Progenitor cell of endocrine pancreas (in vitro differentiated cells): ENCODE measurements around the gene TNRC6B. TPM values are rescaled to one million over a fixed set of nuclear protein-coding genes. Genes with fewer than 3 reads are reported as not detected.

Experiments used
- DNase-seq: peaks from one replicate; pipeline ENCODE4 v3.0.0; 2021; ENCODE audit warnings: low spot score; ENCODE audit not compliant: unreplicated experiment
- H3K27ac Mint-ChIP-seq: 2 replicates; pipeline ENCODE4 v1.8.0; 2021; ENCODE audit warnings: mild to moderate bottlenecking, moderate library complexity, mixed read lengths
- H3K27me3 Mint-ChIP-seq: 2 replicates; pipeline ENCODE4 v1.8.0; 2021; ENCODE audit warnings: mixed read lengths
- H3K36me3 Mint-ChIP-seq: 2 replicates; pipeline ENCODE4 v1.8.0; 2022; ENCODE audit warnings: mixed read lengths; ENCODE audit not compliant: insufficient read depth
- H3K4me1 Mint-ChIP-seq: 2 replicates; pipeline ENCODE4 v1.8.0; 2021; ENCODE audit warnings: low read depth, mixed read lengths
- H3K4me3 Mint-ChIP-seq: 2 replicates; pipeline ENCODE4 v1.8.0; 2021; ENCODE audit warnings: low read depth, mild to moderate bottlenecking, moderate library complexity, mixed read lengths
- H3K9me3 Mint-ChIP-seq: 2 replicates; pipeline ENCODE4 v1.8.0; 2021; ENCODE audit warnings: low read depth, mixed read lengths
- total RNA-seq: library from RNA; stranded (reverse); gene quantifications from 2 replicates; pipeline ENCODE4 v1.2.1, GENCODE V29; 2021
- TF ChIP-seq, protein P1 (sequence below): fragments of 200-600 bp; sonication (generic); IDR thresholded peaks from one replicate; pipeline ENCODE4 v1.5.0; 2021; ENCODE audit warnings: antibody characterized with exemption, mild to moderate bottlenecking; ENCODE audit not compliant: unreplicated experiment

Gene TNRC6B
- total RNA-seq, 1 donor from 2014 or later = 73.2 TPM

- H3K27ac Mint-ChIP-seq = no peak overlapping the region
- DNase-seq = no peak
- no peaks in the 10 kb centered on the region for H3K9me3 Mint-ChIP-seq
- peaks cover 13% of the 10 kb centered on the region for H3K36me3 Mint-ChIP-seq
- no peaks in the 10 kb centered on the region for H3K27me3 Mint-ChIP-seq
- peaks cover 11% of the 10 kb centered on the region for H3K4me1 Mint-ChIP-seq
- no peak overlapping the region for H3K4me3 Mint-ChIP-seq
- TF ChIP-seq, protein P1, sequence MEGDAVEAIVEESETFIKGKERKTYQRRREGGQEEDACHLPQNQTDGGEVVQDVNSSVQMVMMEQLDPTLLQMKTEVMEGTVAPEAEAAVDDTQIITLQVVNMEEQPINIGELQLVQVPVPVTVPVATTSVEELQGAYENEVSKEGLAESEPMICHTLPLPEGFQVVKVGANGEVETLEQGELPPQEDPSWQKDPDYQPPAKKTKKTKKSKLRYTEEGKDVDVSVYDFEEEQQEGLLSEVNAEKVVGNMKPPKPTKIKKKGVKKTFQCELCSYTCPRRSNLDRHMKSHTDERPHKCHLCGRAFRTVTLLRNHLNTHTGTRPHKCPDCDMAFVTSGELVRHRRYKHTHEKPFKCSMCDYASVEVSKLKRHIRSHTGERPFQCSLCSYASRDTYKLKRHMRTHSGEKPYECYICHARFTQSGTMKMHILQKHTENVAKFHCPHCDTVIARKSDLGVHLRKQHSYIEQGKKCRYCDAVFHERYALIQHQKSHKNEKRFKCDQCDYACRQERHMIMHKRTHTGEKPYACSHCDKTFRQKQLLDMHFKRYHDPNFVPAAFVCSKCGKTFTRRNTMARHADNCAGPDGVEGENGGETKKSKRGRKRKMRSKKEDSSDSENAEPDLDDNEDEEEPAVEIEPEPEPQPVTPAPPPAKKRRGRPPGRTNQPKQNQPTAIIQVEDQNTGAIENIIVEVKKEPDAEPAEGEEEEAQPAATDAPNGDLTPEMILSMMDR = no peak
These were observed 70.3 kb downstream of the TNRC6B start for GRCh38 chr22:40247976-40248375.

DNA sequence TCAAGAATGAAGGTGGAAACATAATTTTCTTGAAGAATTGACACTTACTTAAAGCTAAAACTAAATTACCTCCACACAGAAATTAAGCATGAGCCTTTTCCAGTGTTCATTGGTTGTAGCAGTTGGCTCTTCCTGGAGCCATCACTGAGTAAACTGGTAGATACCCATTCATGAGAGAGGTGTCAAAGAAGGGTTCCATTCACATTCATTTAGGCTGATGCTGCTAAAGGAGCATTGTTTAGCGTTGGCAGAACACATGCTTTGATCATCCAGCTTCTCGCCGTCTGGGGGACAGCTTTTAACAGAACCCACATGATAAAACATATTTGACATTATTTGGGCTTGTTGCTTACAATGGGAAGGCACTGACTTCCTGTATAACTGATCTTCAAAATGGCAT is 71.6 kb downstream of the TNRC6B start:
- TF ChIP-seq, protein P1 = no peak
- Mint-ChIP-seq H3K27me3 (no peaks in the 10 kb centered on the region), H3K27ac (no peak overlapping the region), H3K9me3 (no peaks in the 10 kb centered on the region), H3K36me3 (peaks cover 19% of the 10 kb centered on the region), H3K4me3 (no peak overlapping the region), H3K4me1 (peaks cover 11% of the 10 kb centered on the region)
- DNase-seq = no peak

- DNase-seq = no peak
- H3K27me3 Mint-ChIP-seq = no peaks in the 10 kb centered on the region
These were observed 72.9 kb downstream of the TNRC6B start for GRCh38 chr22:40250608-40251007.

DNA sequence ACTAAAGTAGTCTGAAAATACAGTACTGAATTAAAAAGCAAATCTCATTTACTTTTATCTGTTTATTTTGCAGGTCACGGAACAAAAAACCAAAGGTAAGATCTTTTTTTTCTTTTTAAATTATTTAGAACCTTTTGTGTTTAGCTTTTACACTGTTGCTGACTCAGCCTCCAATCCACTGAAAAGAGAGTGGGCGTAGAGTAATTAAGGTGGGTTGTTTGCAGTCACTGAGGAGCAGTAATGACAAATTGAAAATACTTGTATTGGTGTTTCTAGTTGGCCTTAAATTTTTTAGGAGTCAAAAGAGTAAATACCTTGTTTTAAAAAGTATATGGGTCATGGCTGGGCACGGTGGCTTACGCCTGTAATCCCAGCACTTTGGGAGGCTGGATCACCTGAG is 73.4 kb downstream of the TNRC6B start:
- TF ChIP-seq, protein P1 = no peak
- DNase-seq = no peak
- no peak overlapping the region for H3K27ac Mint-ChIP-seq

More at GRCh38 chr22:40250608-40251007, 72.9 kb downstream of the TNRC6B start:
- H3K9me3 Mint-ChIP-seq = no peaks in the 10 kb centered on the region
- peaks cover 12% of the 10 kb centered on the region for H3K4me1 Mint-ChIP-seq
- H3K4me3 Mint-ChIP-seq = no peak overlapping the region
- H3K27ac Mint-ChIP-seq = peak overlapping the region; percentile 18
- TF ChIP-seq, protein P1 = no peak
- H3K36me3 Mint-ChIP-seq = peaks cover 19% of the 10 kb centered on the region

GRCh38 chr22:40252146-40252545 is 74.4 kb downstream of the TNRC6B start:
- H3K36me3 Mint-ChIP-seq = peaks cover 20% of the 10 kb centered on the region
- TF ChIP-seq, protein P1 = no peak
- no peak overlapping the region for H3K27ac Mint-ChIP-seq

More for the DNA sequence above, 73.4 kb downstream of the TNRC6B start:
- Mint-ChIP-seq H3K27me3 (no peaks in the 10 kb centered on the region), H3K4me3 (no peak overlapping the region), H3K4me1 (peaks cover 17% of the 10 kb centered on the region), H3K36me3 (peaks cover 20% of the 10 kb centered on the region), H3K9me3 (no peaks in the 10 kb centered on the region)

More at GRCh38 chr22:40252146-40252545, 74.4 kb downstream of the TNRC6B start:
- no peaks in the 10 kb centered on the region for H3K9me3 Mint-ChIP-seq
- no peak overlapping the region for H3K4me3 Mint-ChIP-seq
- no peaks in the 10 kb centered on the region for H3K27me3 Mint-ChIP-seq
- DNase-seq = no peak
- peaks cover 18% of the 10 kb centered on the region for H3K4me1 Mint-ChIP-seq
